HepG2 (cell line): Measurements from ENCODE around the gene DNPH1. TPM values are rescaled to one million over a fixed set of nuclear protein-coding genes. Genes with fewer than 3 reads are reported as not detected.

Experiments
- ATAC-seq: fragments of 200-7000 bp; cut with Tn5 transposase; 3 replicates; pipeline ENCODE4 v1.9.1; 2020; ENCODE audit warnings: mild to moderate bottlenecking, moderate library complexity
- BruUV-seq: library from RNA; stranded (reverse); fragments of 400-500 nt; replicated peaks from 2 replicates; lab custom pipeline; 2021; lab: Mats Ljungman, UMichigan
- CTCF ChIA-PET: fragments of 300-600 bp; formaldehyde crosslinking; extraction: SDS; loops from one replicate; lab custom pipeline; 2021; ENCODE audit warnings: low total read pairs, inconsistent platforms, low intra/inter-chr PET ratio; lab: Yijun Ruan, JAX
- POLR2A ChIA-PET: fragments of 350-600 bp; sonication (Branson Sonifier 250); formaldehyde crosslinking; loops from one replicate; lab custom pipeline; 2020; ENCODE audit warnings: antibody characterized with exemption, inconsistent platforms; lab: Yijun Ruan, JAX
- DNase-seq: peaks from one replicate; pipeline ENCODE4 v3.0.0-alpha.2; 2015; ENCODE audit warnings: low spot score
- FAIRE-seq: peaks from 3 replicates; lab custom pipeline; 2011; peaks lifted over from hg19 to GRCh38; lab: Jason Lieb, UNC
- H2AFZ ChIP-seq: one replicate; pipeline ENCODE4 v1.6.1; 2011; ENCODE audit warnings: low read length, inconsistent platforms
- H3K27ac ChIP-seq: fragments of 300-600 bp; 3 replicates; pipeline ENCODE4 v1.8.0; 2011; ENCODE audit warnings: mixed run types, mild to moderate bottlenecking, mixed read lengths, low read length, inconsistent platforms; ENCODE audit not compliant: insufficient read depth; ENCODE audit errors: extremely low read length
- H3K27me3 ChIP-seq, 2 experiments: fragments of 200-600 bp in 1 of 2; 2 replicates in 1 of 2; 3 replicates in 1 of 2; pipeline versions ENCODE4 v1.6.0 to v1.8.0; 2011; ENCODE audit warnings: low read length in 2 of 2, mild to moderate bottlenecking in 2 of 2, moderate library complexity in 2 of 2, inconsistent platforms in 1 of 2; ENCODE audit not compliant: insufficient read depth in 2 of 2, control insufficient read depth in 1 of 2
- H3K36me3 ChIP-seq, 2 experiments: fragments of 200-600 bp in 1 of 2; replicated peaks in 1 of 2; 2 replicates in 1 of 2; 3 replicates in 1 of 2; pipeline versions ENCODE4 v1.5.1 to v1.8.0; 2011; ENCODE audit warnings: low read length in 2 of 2, inconsistent platforms in 1 of 2; ENCODE audit not compliant: insufficient read depth in 2 of 2, control insufficient read depth in 1 of 2
- H3K4me1 ChIP-seq: 2 replicates; pipeline ENCODE4 v1.5.1; 2012; ENCODE audit warnings: low read length, inconsistent platforms; ENCODE audit not compliant: insufficient read depth
- H3K4me2 ChIP-seq: 2 replicates; pipeline ENCODE4 v1.6.0; 2011; ENCODE audit warnings: low read depth, low read length, inconsistent platforms
- H3K4me3 ChIP-seq, 3 experiments: fragments of 200-600 bp in 1 of 3; sonication (generic), shearing (Covaris generic) in 1 of 3; replicated peaks in 1 of 3; 2 replicates each; pipeline ENCODE4 v1.5.1; 2011 to 2016; ENCODE audit warnings: low read length in 3 of 3, inconsistent platforms in 2 of 3, low read depth in 2 of 3, mild to moderate bottlenecking in 2 of 3, control low read depth in 1 of 3, mixed read lengths in 1 of 3; ENCODE audit not compliant: insufficient read depth in 1 of 3
- H3K79me2 ChIP-seq: one replicate; pipeline ENCODE4 v1.6.1; 2011; ENCODE audit warnings: low read length, inconsistent platforms; ENCODE audit not compliant: insufficient read depth
- H3K9ac ChIP-seq: 2 replicates; pipeline ENCODE4 v1.6.0; 2011; ENCODE audit warnings: mild to moderate bottlenecking, low read depth, low read length, inconsistent platforms; ENCODE audit not compliant: insufficient read depth
- H3K9me3 ChIP-seq: 2 replicates; pipeline ENCODE4 v1.5.1; 2012; ENCODE audit warnings: mild to moderate bottlenecking, low read length
- H4K20me1 ChIP-seq: 2 replicates; pipeline ENCODE4 v1.6.0; 2011; ENCODE audit warnings: inconsistent platforms, mild to moderate bottlenecking, low read length, moderate library complexity; ENCODE audit not compliant: insufficient read depth
- E2F2 ChIP-seq: sonication (generic); formaldehyde crosslinking; IDR thresholded peaks from 2 replicates; pipeline ENCODE4 v1.4.0; 2020; ENCODE audit warnings: missing genetic modification reagents, borderline replicate concordance
- FLYWCH1 ChIP-seq: sonication (generic); formaldehyde crosslinking; IDR thresholded peaks from 2 replicates; pipeline ENCODE4 v1.8.1; 2023; ENCODE audit warnings: mild to moderate bottlenecking, missing genetic modification reagents
- HOXD1 ChIP-seq: sonication (generic); formaldehyde crosslinking; IDR thresholded peaks from 2 replicates; pipeline ENCODE4 v1.5.0; 2020; ENCODE audit warnings: missing genetic modification reagents
- KAT2B ChIP-seq: fragments of 150-350 bp; IDR thresholded peaks from 2 replicates; pipeline ENCODE4 v1.6.1; 2014; ENCODE audit warnings: low read depth, low read length, borderline replicate concordance
- KDM3A ChIP-seq: IDR thresholded peaks from 2 replicates; pipeline ENCODE4 v1.6.1; 2018; ENCODE audit warnings: low read depth, missing compliant biosample characterization
- MTERF4 ChIP-seq: sonication (generic); formaldehyde crosslinking; IDR thresholded peaks from 2 replicates; pipeline ENCODE4 v1.8.0; 2023; ENCODE audit warnings: mild to moderate bottlenecking, missing genetic modification reagents
- POLR2AphosphoS5 ChIP-seq: IDR thresholded peaks from 2 replicates; pipeline ENCODE4 v1.6.1; 2012; ENCODE audit warnings: low read depth, low read length
- RARG ChIP-seq: sonication (generic); formaldehyde crosslinking; IDR thresholded peaks from 2 replicates; pipeline ENCODE4 v1.4.0; 2020; ENCODE audit warnings: low read depth, mild to moderate bottlenecking, missing genetic modification reagents
- SMAD3 ChIP-seq: sonication (generic); formaldehyde crosslinking; IDR thresholded peaks from 2 replicates; pipeline ENCODE4 v1.4.0; 2020; ENCODE audit warnings: missing genetic modification reagents
- SOX13 ChIP-seq, 3 experiments: fragments of 450-650 bp in 1 of 3; sonication (generic) in 1 of 3; formaldehyde crosslinking in 1 of 3; IDR thresholded peaks in 2 of 3; conservative IDR thresholded peaks in 1 of 3; 2 replicates each; pipeline versions ENCODE4 v1.5.0 to v1.6.1; 2016 to 2020; ENCODE audit warnings: antibody characterized with exemption in 1 of 3, mild to moderate bottlenecking in 1 of 3, missing compliant biosample characterization in 1 of 3, missing genetic modification reagents in 1 of 3, moderate library complexity in 1 of 3
- ZBTB25 ChIP-seq: IDR thresholded peaks from 2 replicates; pipeline ENCODE4 v1.6.1; 2018; ENCODE audit warnings: missing genetic modification reagents
- ZNF18 ChIP-seq: sonication (generic); formaldehyde crosslinking; IDR thresholded peaks from 2 replicates; pipeline ENCODE4 v1.8.0; 2022; ENCODE audit warnings: mild to moderate bottlenecking, missing genetic modification reagents; ENCODE audit not compliant: insufficient replicate concordance
- ZNF619 ChIP-seq: sonication (generic); formaldehyde crosslinking; IDR thresholded peaks from 2 replicates; pipeline ENCODE4 v1.4.0; 2020; ENCODE audit warnings: mild to moderate bottlenecking, missing genetic modification reagents
- ZNF691 ChIP-seq: sonication (generic); formaldehyde crosslinking; IDR thresholded peaks from 2 replicates; pipeline ENCODE4 v1.4.0; 2020; ENCODE audit warnings: missing genetic modification reagents, low read depth, mild to moderate bottlenecking, borderline replicate concordance
- ZNF724P ChIP-seq: sonication (generic); formaldehyde crosslinking; IDR thresholded peaks from 2 replicates; pipeline ENCODE4 v1.8.0; 2022; ENCODE audit warnings: missing genetic modification reagents, borderline replicate concordance
- ZNF839 ChIP-seq: sonication (generic); formaldehyde crosslinking; IDR thresholded peaks from 2 replicates; pipeline ENCODE4 v1.4.0; 2020; ENCODE audit warnings: missing genetic modification reagents, mild to moderate bottlenecking, borderline replicate concordance
- ZSCAN12 ChIP-seq: sonication (generic); formaldehyde crosslinking; IDR thresholded peaks from 2 replicates; pipeline ENCODE4 v1.9.0; 2021; ENCODE audit warnings: mild to moderate bottlenecking, missing genetic modification reagents
- WGBS: methylation state at CpG from one replicate; pipeline ENCODE4 v1.1.6; 2017; ENCODE audit warnings: low lambda C conversion rate; 5-methylcytosine and 5-hydroxymethylcytosine counted together
- in situ Hi-C: cut with HindIII; loops from 2 replicates; pipeline ENCODE4 v1.10.0; 2017; ENCODE audit warnings: low pct_unique_long_range_greater_than_20kb; ENCODE audit not compliant: extremely low pct_ligation_motif_present
- intact Hi-C: fragments of 100-400 bp; cut with micrococcal nuclease; formaldehyde crosslinking; loops from one replicate; pipeline ENCODE4 v1.10.0; 2022; ENCODE audit not compliant: unreplicated experiment
- polyA plus RNA-seq, 8 experiments: library from polyadenylated mRNA; depleted of rRNA in 3 of 8; stranded (reverse) in 7 of 8; unstranded in 1 of 8; fragments of >200 nt; fragmentation: Illumina TruSeq in 4 of 8; extraction: Trizol in 4 of 8; gene quantifications; 2 replicates each; pipeline versions ENCODE4 v1.2.1 to v1.2.3, GENCODE V29; 2011 to 2016; ENCODE audit warnings: low read depth in 4 of 8, missing spikeins in 1 of 8, mixed read lengths in 1 of 8; ENCODE audit not compliant: insufficient read depth in 1 of 8
- total RNA-seq, 5 experiments: library from RNA; depleted of rRNA; stranded (reverse); fragments of >200 nt; fragmentation: Illumina TruSeq; extraction: Trizol; gene quantifications; 2 replicates each; pipeline ENCODE4 v1.2.3, GENCODE V29; 2016; ENCODE audit warnings: low read depth in 1 of 5

DNPH1 gene
- total and polyA plus RNA-seq, 2 of the 13 experiments (the other 11 are each of a cell fraction or from before 2014, with no cell fraction given) = 56.5 to 75.1 TPM

GRCh38 chr6:43246301-43247113, 17.2 kb upstream of the DNPH1 start:
- peaks cover 32% of the 10 kb centered on the region for H3K4me1 ChIP-seq
- H3K9ac ChIP-seq = no peak overlapping the region
- H4K20me1 ChIP-seq = no peaks in the 10 kb centered on the region
- intact Hi-C loops = no loop called here
- peak overlapping the region; percentile 92 for H3K4me2 ChIP-seq
- H3K79me2 ChIP-seq = no peaks in the 10 kb centered on the region
- WGBS = 12% methylated on average over 21 of the region's 27 CpGs
- H3K4me3 ChIP-seq = peak overlapping the region; percentile 48 to 75 (median 58); a peak in 5 of 6 replicates
- no peaks in the 10 kb centered on the region for H3K9me3 ChIP-seq
- no peaks in the 10 kb centered on the region for H3K36me3 ChIP-seq
- no peak for FAIRE-seq
- CTCF ChIA-PET = no interaction called here
- peaks cover 17 to 80% of the 10 kb centered on the region in 2 experiments for H3K27me3 ChIP-seq
- H2AFZ ChIP-seq = peak overlapping the region; percentile 66
- BruUV-seq = no TSS peak
- POLR2A ChIA-PET = interaction anchor here (0.9 to 1.6 kb wide), 15 partner anchors 9 to 250 kb away, joined by 3 to 16 read pairs (median 5); partner anchors contain the start of genes ABCC10, CRIP3, CUL7 and CUL9
- in situ Hi-C loops = no loop called here
- DNase-seq = peak; percentile 55
- ATAC-seq = peak; percentile 72
- no peak overlapping the region for H3K27ac ChIP-seq
- TF ChIP-seq KDM3A (CRISPR knock-in tag) = no peak
- 0 out of 2 replicates have a peak, but pooled peaks have one; percentile 80 for TF ChIP-seq ZNF724P (CRISPR knock-in tag)
- no peak for TF ChIP-seq KAT2B
- TF ChIP-seq ZNF691 (CRISPR knock-in tag) = no peak
- TF ChIP-seq ZNF18 (CRISPR knock-in tag) = no peak
- no peak for TF ChIP-seq ZBTB25
- no peak for TF ChIP-seq E2F2
- 0 out of 2 replicates have a peak, but pooled peaks have one; percentile 26 for TF ChIP-seq POLR2AphosphoS5
- TF ChIP-seq SMAD3 = no peak
- peak; percentile 47; the same call in 1 of the 2 replicates for TF ChIP-seq ZNF619
- TF ChIP-seq ZSCAN12 (CRISPR knock-in tag) = no peak
- no peak for TF ChIP-seq SOX13 (IDR thresholded peaks at IDR 0.05)
- TF ChIP-seq SOX13 (CRISPR knock-in tag; conservative IDR thresholded peaks at IDR 0.05 in 1 of 2, IDR thresholded peaks at IDR 0.05 in 1 of 2) = no peak; a peak in 1 of 4 replicates
- no peak for TF ChIP-seq RARG (CRISPR knock-in tag)
- no peak for TF ChIP-seq FLYWCH1
- TF ChIP-seq ZNF839 (CRISPR knock-in tag) = no peak
- no peak for TF ChIP-seq MTERF4 (CRISPR knock-in tag)
- TF ChIP-seq HOXD1 (CRISPR knock-in tag) = 0 out of 2 replicates have a peak, but pooled peaks have one; percentile 15
